HCT116 (cell line): ENCODE measurements around the gene PEX11G. TPM values are rescaled to one million over a fixed set of nuclear protein-coding genes. Genes with fewer than 3 reads are reported as not detected.

Experiments used
- ATAC-seq: fragments of 200-7000 bp; cut with Tn5 transposase; 2 replicates; pipeline ENCODE4 v1.9.1; 2020; ENCODE audit warnings: mild to moderate bottlenecking, moderate library complexity
- BruUV-seq: library from RNA; stranded (reverse); fragments of 400-500 nt; replicated peaks from 2 replicates; lab custom pipeline; 2021; lab: Mats Ljungman, UMichigan
- CTCF ChIA-PET: fragments of 300-600 bp; sonication (Branson Sonifier 250); formaldehyde crosslinking; loops from one replicate; lab custom pipeline; 2021; ENCODE audit warnings: antibody characterized with exemption; lab: Charles Lee
- POLR2A ChIA-PET: fragments of 300-600, 350-600 bp; sonication (Branson Sonifier 250); formaldehyde crosslinking; loops from one replicate; lab custom pipeline; 2021; ENCODE audit warnings: antibody characterized with exemption; lab: Charles Lee
- RAD21 ChIA-PET, 2 experiments: fragments of 300-600 bp; sonication (Branson Sonifier 250); formaldehyde crosslinking; loops; one replicate each; lab custom pipeline; 2023; ENCODE audit warnings: low total read pairs in 2 of 2; ENCODE audit not compliant: uncharacterized antibody in 2 of 2, unreplicated experiment in 2 of 2, low non-redundant PET in 1 of 2; lab: Charles Lee
- DNase-seq: peaks from one replicate; pipeline ENCODE4 v3.0.0-alpha.2; 2010; ENCODE audit warnings: low read depth, low spot score
- H2AFZ ChIP-seq: fragments of 200-600 bp; shearing (Covaris generic), sonication (generic); 2 replicates; pipeline ENCODE4 v1.6.1; 2017; ENCODE audit warnings: low read depth, mixed run types, mixed read lengths, antibody characterized with exemption, low read length; ENCODE audit not compliant: poor library complexity, severe bottlenecking
- H3K27ac ChIP-seq: 2 replicates; pipeline ENCODE4 v1.5.1; 2012; ENCODE audit warnings: low read depth, low read length
- H3K27me3 ChIP-seq: fragments of 200-600 bp; sonication (generic); 2 replicates; pipeline ENCODE4 v1.6.1; 2016; ENCODE audit warnings: mixed run types, low read length, mixed read lengths; ENCODE audit not compliant: insufficient read depth
- H3K36me3 ChIP-seq, 2 experiments: fragments of 200-500 bp in 1 of 2; fragments of 200-600 bp in 1 of 2; sonication (Bioruptor generic) in 1 of 2; sonication (generic) in 1 of 2; 2 replicates each; pipeline versions ENCODE4 v1.5.1 to v1.6.1; 2014 to 2016; ENCODE audit warnings: low read length in 2 of 2, inconsistent platforms in 1 of 2, mixed read lengths in 1 of 2, mixed run types in 1 of 2; ENCODE audit not compliant: insufficient read depth in 2 of 2, control insufficient read depth in 1 of 2
- H3K4me1 ChIP-seq, 2 experiments: fragments of 200-600 bp in 1 of 2; sonication (generic) in 1 of 2; 2 replicates each; pipeline versions ENCODE4 v1.5.1 to v1.6.1; 2012 to 2017; ENCODE audit warnings: low read length in 2 of 2, inconsistent platforms in 1 of 2, mild to moderate bottlenecking in 1 of 2, mixed read lengths in 1 of 2, mixed run types in 1 of 2, moderate library complexity in 1 of 2; ENCODE audit not compliant: insufficient read depth in 2 of 2, control insufficient read depth in 1 of 2
- H3K4me2 ChIP-seq: fragments of 200-600 bp; sonication (generic); 2 replicates; pipeline ENCODE4 v1.6.1; 2017; ENCODE audit warnings: mixed run types, low read length, mixed read lengths
- H3K4me3 ChIP-seq, 2 experiments: fragments of 200-600 bp in 1 of 2; sonication (generic) in 1 of 2; replicated peaks in 1 of 2; 2 replicates each; pipeline ENCODE4 v1.5.1; 2011 to 2016; ENCODE audit warnings: low read length in 2 of 2, control low read depth in 1 of 2, low read depth in 1 of 2, mild to moderate bottlenecking in 1 of 2, mixed read lengths in 1 of 2, mixed run types in 1 of 2
- H3K79me2 ChIP-seq: fragments of 200-600 bp; sonication (generic); 2 replicates; pipeline ENCODE4 v1.6.1; 2017; ENCODE audit warnings: mild to moderate bottlenecking, mixed run types, low read length, moderate library complexity, mixed read lengths; ENCODE audit not compliant: insufficient read depth
- H3K9ac ChIP-seq: fragments of 200-600 bp; sonication (generic); 2 replicates; pipeline ENCODE4 v1.6.1; 2016; ENCODE audit warnings: low read length, mixed read lengths
- H3K9me2 ChIP-seq: fragments of 200-600 bp; sonication (generic), shearing (Covaris generic); 2 replicates; pipeline ENCODE4 v1.6.1; 2017; ENCODE audit warnings: mixed run types, mild to moderate bottlenecking, moderate library complexity; ENCODE audit not compliant: insufficient read depth
- H3K9me3 ChIP-seq, 2 experiments: fragments of 200-500 bp in 1 of 2; fragments of 200-600 bp in 1 of 2; sonication (Bioruptor generic) in 1 of 2; sonication (generic) in 1 of 2; 2 replicates each; pipeline ENCODE4 v1.6.1; 2014 to 2017; ENCODE audit warnings: low read length in 2 of 2, mixed read lengths in 2 of 2, inconsistent platforms in 1 of 2, low read depth in 1 of 2, mild to moderate bottlenecking in 1 of 2, mixed run types in 1 of 2, moderate library complexity in 1 of 2; ENCODE audit not compliant: control insufficient read depth in 1 of 2, insufficient read depth in 1 of 2
- H4K20me1 ChIP-seq: fragments of 200-600 bp; sonication (generic), shearing (Covaris generic); 2 replicates; pipeline ENCODE4 v1.6.1; 2017; ENCODE audit warnings: mixed run types, mild to moderate bottlenecking, moderate library complexity; ENCODE audit not compliant: insufficient read depth
- CBX3 ChIP-seq: IDR thresholded peaks from 2 replicates; pipeline ENCODE4 v1.6.1; 2012; ENCODE audit warnings: low read depth
- CEBPB ChIP-seq: IDR thresholded peaks from 2 replicates; pipeline ENCODE4 v1.6.1; 2012; ENCODE audit warnings: low read depth
- CTCF ChIP-seq, 3 experiments: fragments of 200-600 bp in 1 of 3; sonication (generic) in 1 of 3; IDR thresholded peaks in 2 of 3; conservative IDR thresholded peaks in 1 of 3; 2 replicates each; pipeline ENCODE4 v1.5.1; 2012 to 2017; ENCODE audit warnings: low read depth in 2 of 3, low read length in 2 of 3, antibody characterized with exemption in 1 of 3, borderline replicate concordance in 1 of 3, control low read depth in 1 of 3, mild to moderate bottlenecking in 1 of 3, mixed read lengths in 1 of 3, mixed run types in 1 of 3, moderate library complexity in 1 of 3; ENCODE audit not compliant: insufficient read depth in 1 of 3
- REST ChIP-seq: IDR thresholded peaks from 2 replicates; pipeline ENCODE4 v1.6.1; 2012; ENCODE audit warnings: low read depth
- intact Hi-C: fragments of 100-400 bp; cut with micrococcal nuclease; formaldehyde crosslinking; loops from 2 replicates; pipeline ENCODE4 v1.10.0; 2022
- total RNA-seq: library from RNA; stranded (reverse); gene quantifications from one replicate; pipeline ENCODE4 v1.2.1, GENCODE V29; 2021; ENCODE audit not compliant: unreplicated experiment

PEX11G gene
- total RNA-seq, 1 experiment from 2014 or later, result 6.4 TPM

GRCh38 chr19:7454998-7455397 lies 33.8 kb downstream of the PEX11G start:
- intact Hi-C loops, result no loop called here
- no peaks in the 10 kb centered on the region for H4K20me1 ChIP-seq
- no peak overlapping the region for H3K4me3 ChIP-seq
- no peak for TF ChIP-seq REST
- TF ChIP-seq CBX3, result no peak
- TF ChIP-seq CTCF (IDR thresholded peaks at IDR 0.05 in 2 of 3, conservative IDR thresholded peaks at IDR 0.05 in 1 of 3; ENCODE audit: borderline replicate concordance in 1 of 3, insufficient read depth in 1 of 3, low read depth in 2 of 3, low read length in 2 of 3), result no peak
- TF ChIP-seq CEBPB, result no peak
- CTCF ChIA-PET, result no interaction called here
- peaks cover 0 to 24% of the 10 kb centered on the region in 2 experiments; a peak in 1 of 4 replicates for H3K9me3 ChIP-seq
- DNase-seq (no peak), ATAC-seq (no peak)
- POLR2A ChIA-PET, result no interaction called here
- no peak overlapping the region for H3K4me2 ChIP-seq
- H3K9ac ChIP-seq, result no peak overlapping the region
- H3K9me2 ChIP-seq, result no peaks in the 10 kb centered on the region
- H3K27ac ChIP-seq, result no peak overlapping the region
- no TSS peak for BruUV-seq
- H3K79me2 ChIP-seq, result peaks cover 16% of the 10 kb centered on the region; the same call in 1 of the 2 replicates
- RAD21 ChIA-PET, result no interaction called here
- H2AFZ ChIP-seq, result no peak overlapping the region
- H3K27me3 ChIP-seq, result no peaks in the 10 kb centered on the region
- peaks cover 4 to 36% of the 10 kb centered on the region in 2 experiments for H3K36me3 ChIP-seq
- peaks cover 0 to 13% of the 10 kb centered on the region in 2 experiments; a peak in 2 of 4 replicates for H3K4me1 ChIP-seq
